Peyer's patch (tissue), 4 donors: ENCODE results near the gene SLC19A3.

ENCODE experiments used
- CTCF ChIP-seq, 6 experiments: fragments of 450-650 bp in 4 of 6; fragments of 200-600 bp in 2 of 6; sonication (generic) in 1 of 6; IDR thresholded peaks; one replicate each; pipeline ENCODE4 v1.5.1; 2017 to 2019; ENCODE audit warnings: antibody characterized with exemption in 6 of 6, mild to moderate bottlenecking in 3 of 6, moderate library complexity in 1 of 6
- POLR2A ChIP-seq, 2 donors: fragments of 450-650 bp; IDR thresholded peaks; one replicate each; pipeline ENCODE4 v1.5.1; 2017; ENCODE audit warnings: antibody characterized with exemption in 2 of 2, mild to moderate bottlenecking in 2 of 2, moderate library complexity in 2 of 2

GRCh38 chr2:227677928-227678327, 39.9 kb downstream of the SLC19A3 start:
- TF ChIP-seq CTCF (IDR thresholded peaks at IDR 0.05) (no peak), POLR2A (IDR thresholded peaks at IDR 0.05) (no peak)
